ENCODE measurements around the gene SPDEF.

The SPDEF gene

GRCh38 chr6:34516391-34517324 lies 39.5 kb downstream of the SPDEF start:
- Histone ChIP-seq H3K4me3 (ENCODE audit: low read length in 2 of 2) (no peak overlapping the region), H3K4me1 (ENCODE audit: control insufficient read depth in 2 of 2, insufficient read depth in 2 of 2, low read length in 2 of 2) (no peaks in the 10 kb centered on the region), H3K27me3 (ENCODE audit: control insufficient read depth in 2 of 2, insufficient read depth in 2 of 2, low read length in 2 of 2) (peaks cover 4 to 12% of the 10 kb centered on the region in 2 donors), H3K9ac (ENCODE audit: low read depth in 1 of 2, low read length in 2 of 2) (no peak overlapping the region), H3K9me3 (ENCODE audit: control insufficient read depth in 2 of 2, low read length in 2 of 2) (no peaks in the 10 kb centered on the region), H3K36me3 (ENCODE audit: control insufficient read depth in 2 of 2, insufficient read depth in 2 of 2, low read length in 2 of 2) (no peaks in the 10 kb centered on the region), H3K27ac (ENCODE audit: low read depth in 2 of 2, low read length in 2 of 2) (no peak overlapping the region)

DNA sequence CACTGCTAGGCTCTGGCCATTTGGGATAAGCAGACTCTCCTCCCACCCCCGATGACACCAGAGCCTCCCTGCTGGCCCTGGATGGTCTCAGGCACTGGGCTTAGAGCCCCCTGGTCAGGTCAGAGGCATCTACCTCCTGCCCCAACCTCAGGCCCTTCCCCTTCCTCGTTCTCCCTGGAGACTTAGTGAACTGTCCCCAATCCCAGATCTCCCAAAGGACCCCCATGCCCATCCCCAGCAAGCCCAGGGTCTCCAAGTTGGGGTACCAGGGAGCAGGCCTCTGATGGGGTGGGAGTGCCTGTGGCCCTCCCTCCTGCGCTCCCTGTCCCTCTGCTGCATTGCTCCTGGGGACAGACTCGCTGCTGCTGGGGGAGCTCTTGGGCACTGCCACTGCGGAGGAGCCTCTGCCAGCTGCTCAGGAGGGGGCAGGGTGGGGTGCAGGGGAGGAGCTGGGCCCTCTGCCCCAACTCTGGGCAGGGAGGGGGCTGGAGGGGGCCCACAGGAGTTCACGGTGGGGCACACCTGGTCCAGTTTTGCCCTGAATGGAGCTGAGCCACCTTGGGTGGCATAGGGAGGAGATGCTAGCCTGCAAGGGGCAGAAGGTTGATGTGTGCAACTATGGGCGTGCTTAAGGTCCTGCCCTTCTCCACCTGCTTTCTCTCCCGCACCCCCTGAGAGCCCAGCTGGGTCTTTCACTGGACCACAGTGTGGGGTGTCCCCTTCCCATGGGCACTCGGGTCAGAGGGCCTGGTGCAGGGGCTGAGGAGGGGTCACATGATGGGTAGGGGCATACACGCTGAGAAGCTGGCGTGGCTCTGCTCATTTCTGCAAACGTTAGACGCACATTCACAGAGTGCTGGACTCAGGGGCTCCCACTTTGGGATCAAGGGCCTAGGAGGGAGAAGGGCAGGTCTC lies 40.4 kb downstream of the SPDEF start:
- H3K27ac ChIP-seq (ENCODE audit: low read depth in 2 of 2, low read length in 2 of 2) = no peak overlapping the region
- no peak overlapping the region for H3K4me3 ChIP-seq (ENCODE audit: low read length in 2 of 2)
- H3K4me1 ChIP-seq (ENCODE audit: control insufficient read depth in 2 of 2, insufficient read depth in 2 of 2, low read length in 2 of 2) = no peaks in the 10 kb centered on the region
- H3K9me3 ChIP-seq (ENCODE audit: control insufficient read depth in 2 of 2, low read length in 2 of 2) = no peaks in the 10 kb centered on the region
- H3K27me3 ChIP-seq (ENCODE audit: control insufficient read depth in 2 of 2, insufficient read depth in 2 of 2, low read length in 2 of 2) = peaks cover 4 to 12% of the 10 kb centered on the region in 2 donors
- H3K9ac ChIP-seq (ENCODE audit: low read depth in 1 of 2, low read length in 2 of 2) = no peak overlapping the region
- no peaks in the 10 kb centered on the region for H3K36me3 ChIP-seq (ENCODE audit: control insufficient read depth in 2 of 2, insufficient read depth in 2 of 2, low read length in 2 of 2)

DNA sequence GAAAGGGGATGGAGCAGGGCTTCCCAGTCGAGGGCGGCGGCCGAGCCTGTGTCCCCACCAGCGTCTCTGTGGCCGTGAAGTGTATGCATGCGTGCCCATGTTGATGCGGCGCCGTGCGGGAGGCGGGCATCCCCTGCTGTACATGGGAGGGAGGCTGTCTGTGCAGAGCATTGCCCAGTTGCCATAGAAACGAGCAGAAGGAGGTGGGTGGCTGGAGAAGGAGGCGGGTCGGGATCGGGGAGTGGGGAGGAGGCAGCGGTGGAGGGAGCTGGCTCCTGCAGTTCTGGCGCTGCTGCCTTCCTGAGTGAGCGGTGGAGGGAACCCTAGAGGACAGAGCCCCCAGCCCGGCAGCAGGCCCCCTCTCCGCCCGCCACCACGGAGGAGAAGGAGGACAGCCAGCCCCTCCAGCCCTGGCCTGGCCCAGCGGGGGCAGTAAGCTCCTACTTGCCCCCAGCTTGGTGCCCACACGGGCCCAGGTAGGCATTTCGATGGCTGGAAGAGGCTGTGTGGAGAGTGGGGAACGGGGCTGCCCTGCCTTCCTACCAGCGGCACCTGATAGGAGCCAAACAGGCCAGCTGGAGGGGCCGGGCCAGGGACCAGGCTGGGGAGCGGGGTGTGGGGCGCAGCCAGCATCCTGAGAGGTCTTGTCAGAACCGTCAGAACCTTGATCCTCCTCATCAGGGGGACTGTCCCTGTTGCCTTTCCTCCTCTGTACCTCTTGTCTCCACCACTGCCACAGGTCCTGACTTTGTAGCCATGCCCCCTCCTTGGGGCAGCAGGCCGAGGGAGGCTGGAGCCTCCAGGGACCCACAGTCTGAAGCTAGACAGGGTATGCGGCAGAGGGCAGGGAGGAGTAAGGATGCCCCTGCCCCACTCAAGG lies 41.3 kb downstream of the SPDEF start:
- H3K9me3 ChIP-seq (ENCODE audit: control insufficient read depth in 2 of 2, low read length in 2 of 2) = peaks cover 0 to 2% of the 10 kb centered on the region in 2 donors
- no peak overlapping the region for H3K4me3 ChIP-seq (ENCODE audit: low read length in 2 of 2)
- H3K27me3 ChIP-seq (ENCODE audit: control insufficient read depth in 2 of 2, insufficient read depth in 2 of 2, low read length in 2 of 2) = peaks cover 4 to 12% of the 10 kb centered on the region in 2 donors
- no peaks in the 10 kb centered on the region for H3K36me3 ChIP-seq (ENCODE audit: control insufficient read depth in 2 of 2, insufficient read depth in 2 of 2, low read length in 2 of 2)
- no peak overlapping the region for H3K9ac ChIP-seq (ENCODE audit: low read depth in 1 of 2, low read length in 2 of 2)
- no peaks in the 10 kb centered on the region for H3K4me1 ChIP-seq (ENCODE audit: control insufficient read depth in 2 of 2, insufficient read depth in 2 of 2, low read length in 2 of 2)
- H3K27ac ChIP-seq (ENCODE audit: low read depth in 2 of 2, low read length in 2 of 2) = no peak overlapping the region

DNA sequence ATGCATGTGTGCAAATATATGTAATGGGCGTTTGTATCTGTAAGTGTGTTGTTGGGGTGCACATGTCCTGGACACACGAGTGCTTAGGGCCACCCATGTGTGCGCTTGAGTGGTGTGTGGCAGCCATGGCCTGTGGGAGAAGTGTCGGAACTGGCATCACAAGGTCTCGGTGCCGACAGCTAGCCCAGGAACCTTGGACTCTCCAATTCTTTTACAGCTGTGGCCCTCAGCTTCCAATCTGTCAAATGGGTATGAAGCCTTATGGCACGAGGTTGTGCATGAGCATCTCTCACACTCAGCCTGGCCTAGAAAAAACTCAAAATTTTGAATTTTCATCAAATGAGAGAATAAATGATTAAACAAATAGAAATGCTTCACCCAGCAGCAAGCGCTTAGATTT lies 42.0 kb downstream of the SPDEF start:
- Histone ChIP-seq H3K4me1 (ENCODE audit: control insufficient read depth in 2 of 2, insufficient read depth in 2 of 2, low read length in 2 of 2) (no peaks in the 10 kb centered on the region), H3K27me3 (ENCODE audit: control insufficient read depth in 2 of 2, insufficient read depth in 2 of 2, low read length in 2 of 2) (peaks cover 4 to 12% of the 10 kb centered on the region in 2 donors), H3K27ac (ENCODE audit: low read depth in 2 of 2, low read length in 2 of 2) (no peak overlapping the region), H3K36me3 (ENCODE audit: control insufficient read depth in 2 of 2, insufficient read depth in 2 of 2, low read length in 2 of 2) (no peaks in the 10 kb centered on the region), H3K4me3 (ENCODE audit: low read length in 2 of 2) (no peak overlapping the region), H3K9ac (ENCODE audit: low read depth in 1 of 2, low read length in 2 of 2) (no peak overlapping the region), H3K9me3 (ENCODE audit: control insufficient read depth in 2 of 2, low read length in 2 of 2) (peaks cover 0 to 3% of the 10 kb centered on the region in 2 donors)

GRCh38 chr6:34513646-34514045 lies 42.5 kb downstream of the SPDEF start:
- H3K27ac ChIP-seq (ENCODE audit: low read depth in 2 of 2, low read length in 2 of 2) = no peak overlapping the region
- peaks cover 0 to 3% of the 10 kb centered on the region in 2 donors for H3K9me3 ChIP-seq (ENCODE audit: control insufficient read depth in 2 of 2, low read length in 2 of 2)
- H3K27me3 ChIP-seq (ENCODE audit: control insufficient read depth in 2 of 2, insufficient read depth in 2 of 2, low read length in 2 of 2) = peaks cover 4 to 12% of the 10 kb centered on the region in 2 donors
- H3K36me3 ChIP-seq (ENCODE audit: control insufficient read depth in 2 of 2, insufficient read depth in 2 of 2, low read length in 2 of 2) = no peaks in the 10 kb centered on the region
- no peaks in the 10 kb centered on the region for H3K4me1 ChIP-seq (ENCODE audit: control insufficient read depth in 2 of 2, insufficient read depth in 2 of 2, low read length in 2 of 2)
- H3K4me3 ChIP-seq (ENCODE audit: low read length in 2 of 2) = no peak overlapping the region
- no peak overlapping the region for H3K9ac ChIP-seq (ENCODE audit: low read depth in 1 of 2, low read length in 2 of 2)

DNA sequence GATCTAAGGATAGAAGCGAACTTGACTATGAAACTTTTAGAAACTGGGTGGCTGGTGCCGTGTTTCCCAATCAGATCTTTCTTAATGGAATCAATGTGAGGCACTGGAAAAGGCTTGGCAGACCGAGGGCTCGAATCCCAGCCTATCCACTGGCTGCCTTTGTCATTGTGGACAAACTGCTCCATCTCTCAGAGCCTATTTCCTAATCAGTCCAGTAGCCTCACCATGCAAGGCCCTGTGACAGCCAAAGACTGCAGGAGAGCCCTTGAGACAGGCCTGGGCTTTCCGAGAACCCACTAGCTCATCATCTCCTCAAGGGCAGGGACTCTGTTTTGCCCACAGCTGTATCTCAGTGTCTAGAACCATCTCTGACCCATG lies 43.4 kb downstream of the SPDEF start:
- H3K4me1 ChIP-seq (ENCODE audit: control insufficient read depth in 2 of 2, insufficient read depth in 2 of 2, low read length in 2 of 2) = no peaks in the 10 kb centered on the region
- peaks cover 0 to 3% of the 10 kb centered on the region in 2 donors for H3K9me3 ChIP-seq (ENCODE audit: control insufficient read depth in 2 of 2, low read length in 2 of 2)
- H3K27me3 ChIP-seq (ENCODE audit: control insufficient read depth in 2 of 2, insufficient read depth in 2 of 2, low read length in 2 of 2) = peaks cover 4 to 12% of the 10 kb centered on the region in 2 donors
- H3K27ac ChIP-seq (ENCODE audit: low read depth in 2 of 2, low read length in 2 of 2) = no peak overlapping the region
- H3K9ac ChIP-seq (ENCODE audit: low read depth in 1 of 2, low read length in 2 of 2) = no peak overlapping the region
- H3K36me3 ChIP-seq (ENCODE audit: control insufficient read depth in 2 of 2, insufficient read depth in 2 of 2, low read length in 2 of 2) = no peaks in the 10 kb centered on the region
- H3K4me3 ChIP-seq (ENCODE audit: low read length in 2 of 2) = no peak overlapping the region

- H3K36me3 ChIP-seq (ENCODE audit: control insufficient read depth in 2 of 2, insufficient read depth in 2 of 2, low read length in 2 of 2) = no peaks in the 10 kb centered on the region
- no peak overlapping the region for H3K4me3 ChIP-seq (ENCODE audit: low read length in 2 of 2)
- no peak overlapping the region for H3K27ac ChIP-seq (ENCODE audit: low read depth in 2 of 2, low read length in 2 of 2)
- no peaks in the 10 kb centered on the region for H3K4me1 ChIP-seq (ENCODE audit: control insufficient read depth in 2 of 2, insufficient read depth in 2 of 2, low read length in 2 of 2)
- H3K9ac ChIP-seq (ENCODE audit: low read depth in 1 of 2, low read length in 2 of 2) = no peak overlapping the region
- peaks cover 4 to 12% of the 10 kb centered on the region in 2 donors for H3K27me3 ChIP-seq (ENCODE audit: control insufficient read depth in 2 of 2, insufficient read depth in 2 of 2, low read length in 2 of 2)
- H3K9me3 ChIP-seq (ENCODE audit: control insufficient read depth in 2 of 2, low read length in 2 of 2) = peaks cover 0 to 3% of the 10 kb centered on the region in 2 donors
Observed at GRCh38 chr6:34511915-34512737, 44.0 kb downstream of the SPDEF start.

DNA sequence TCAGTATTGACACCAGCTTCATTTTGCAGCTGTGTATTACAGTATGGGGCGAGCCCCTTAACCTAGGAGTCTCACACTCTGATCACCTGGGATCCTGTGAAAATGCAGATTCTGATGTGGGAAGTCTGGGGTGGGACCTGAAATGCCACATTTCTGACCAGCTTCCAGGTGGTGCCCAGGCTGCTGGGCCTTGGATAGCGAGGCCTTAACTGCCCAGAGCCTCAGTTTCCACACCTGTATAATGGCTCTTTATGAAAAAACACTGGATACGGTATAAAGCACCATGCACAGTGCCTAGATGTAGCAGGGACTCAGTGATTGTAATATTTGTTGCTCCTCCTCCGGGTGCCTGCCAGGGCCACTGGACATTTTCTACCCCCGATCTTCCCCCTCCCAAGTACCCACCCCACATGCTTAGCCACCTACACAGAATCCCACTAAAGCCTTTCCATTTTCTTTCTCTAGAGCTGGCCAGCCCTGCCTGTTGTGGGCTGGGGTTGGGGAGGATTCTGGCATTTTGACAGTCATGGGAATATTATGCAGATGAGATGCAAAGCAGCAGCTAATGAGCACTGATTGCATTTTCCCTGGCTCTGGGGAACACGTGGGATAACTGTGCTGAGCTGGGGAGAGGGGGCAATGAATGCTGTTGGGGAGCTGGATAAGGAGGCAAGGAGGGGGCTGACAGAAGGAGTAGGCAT lies 44.8 kb downstream of the SPDEF start:
- H3K36me3 ChIP-seq (ENCODE audit: control insufficient read depth in 2 of 2, insufficient read depth in 2 of 2, low read length in 2 of 2) = no peaks in the 10 kb centered on the region
- no peaks in the 10 kb centered on the region for H3K4me1 ChIP-seq (ENCODE audit: control insufficient read depth in 2 of 2, insufficient read depth in 2 of 2, low read length in 2 of 2)
- H3K9me3 ChIP-seq (ENCODE audit: control insufficient read depth in 2 of 2, low read length in 2 of 2) = peaks cover 0 to 3% of the 10 kb centered on the region in 2 donors
- no peak overlapping the region for H3K27ac ChIP-seq (ENCODE audit: low read depth in 2 of 2, low read length in 2 of 2)
- no peak overlapping the region for H3K4me3 ChIP-seq (ENCODE audit: low read length in 2 of 2)
- H3K27me3 ChIP-seq (ENCODE audit: control insufficient read depth in 2 of 2, insufficient read depth in 2 of 2, low read length in 2 of 2) = peaks cover 4 to 12% of the 10 kb centered on the region in 2 donors
- no peak overlapping the region for H3K9ac ChIP-seq (ENCODE audit: low read depth in 1 of 2, low read length in 2 of 2)

All from mucosa of rectum (tissue), 2 donors.